GM23338 (cell line): Measurements from ENCODE around the gene NCL. TPM values are rescaled to one million over a fixed set of nuclear protein-coding genes. Genes with fewer than 3 reads are reported as not detected.

Source experiments
- ATAC-seq: fragments of 200-7000 bp; cut with Tn5 transposase; 3 replicates; pipeline ENCODE4 v1.9.1; 2020
- DNase-seq: peaks from one replicate; pipeline ENCODE4 v3.0.0-alpha.2; 2015; ENCODE audit warnings: low spot score
- H2AFZ ChIP-seq: fragments of 200-600 bp; sonication (generic); 2 replicates; pipeline ENCODE4 v1.8.0; 2016; ENCODE audit warnings: antibody characterized with exemption, mild to moderate bottlenecking, moderate library complexity
- H3F3A ChIP-seq: fragments of 200-600 bp; sonication (generic); replicated peaks from 2 replicates; pipeline ENCODE4 v1.8.0; 2017; ENCODE audit warnings: antibody characterized with exemption, mixed run types, low read depth
- H3K27ac ChIP-seq: fragments of 200-600 bp; sonication (generic); 2 replicates; pipeline ENCODE4 v1.6.1; 2016; ENCODE audit warnings: low read depth
- H3K27me3 ChIP-seq: fragments of 200-600 bp; sonication (generic); 2 replicates; pipeline ENCODE4 v1.8.0; 2016; ENCODE audit warnings: mild to moderate bottlenecking, mixed run types, moderate library complexity; ENCODE audit not compliant: insufficient read depth
- H3K36me3 ChIP-seq: fragments of 200-600 bp; sonication (generic); 2 replicates; pipeline ENCODE4 v1.8.0; 2016; ENCODE audit warnings: mild to moderate bottlenecking; ENCODE audit not compliant: insufficient read depth
- H3K4me1 ChIP-seq: fragments of 200-600 bp; sonication (generic); 2 replicates; pipeline ENCODE4 v1.8.0; 2016; ENCODE audit warnings: mild to moderate bottlenecking, moderate library complexity; ENCODE audit not compliant: insufficient read depth
- H3K4me2 ChIP-seq: fragments of 200-600 bp; sonication (generic); 2 replicates; pipeline ENCODE4 v1.7.1; 2017; ENCODE audit warnings: mixed run types
- H3K4me3 ChIP-seq: fragments of 200-600 bp; sonication (generic); 2 replicates; pipeline ENCODE4 v1.6.1; 2016; ENCODE audit warnings: mixed run types
- H3K79me2 ChIP-seq: fragments of 200-600 bp; sonication (generic); replicated peaks from 2 replicates; pipeline ENCODE4 v1.8.0; 2017; ENCODE audit warnings: mild to moderate bottlenecking; ENCODE audit not compliant: insufficient read depth
- H3K9me2 ChIP-seq: fragments of 200-600 bp; sonication (generic); 2 replicates; pipeline ENCODE4 v1.8.0; 2017; ENCODE audit not compliant: insufficient read depth
- H4K20me1 ChIP-seq: fragments of 200-600 bp; sonication (generic); replicated peaks from 2 replicates; pipeline ENCODE4 v1.8.0; 2017; ENCODE audit warnings: mild to moderate bottlenecking; ENCODE audit not compliant: insufficient read depth
- H3K27ac Mint-ChIP-seq: 2 replicates; pipeline ENCODE4 v1.8.0; 2020; ENCODE audit warnings: inconsistent platforms, mild to moderate bottlenecking, moderate library complexity, mixed read lengths
- H3K27me3 Mint-ChIP-seq: 3 replicates; pipeline ENCODE4 v1.8.0; 2022; ENCODE audit warnings: low read depth, mild to moderate bottlenecking, moderate library complexity, mixed read lengths, inconsistent platforms; ENCODE audit not compliant: insufficient read depth, poor library complexity
- H3K36me3 Mint-ChIP-seq: 3 replicates; pipeline ENCODE4 v1.8.0; 2021; ENCODE audit warnings: low read depth, mild to moderate bottlenecking, inconsistent platforms, moderate library complexity, mixed read lengths
- H3K4me1 Mint-ChIP-seq: 3 replicates; pipeline ENCODE4 v1.8.0; 2020; ENCODE audit warnings: mild to moderate bottlenecking, inconsistent platforms, mixed read lengths
- H3K4me3 Mint-ChIP-seq: 3 replicates; pipeline ENCODE4 v1.8.0; 2021; ENCODE audit warnings: moderate library complexity, mild to moderate bottlenecking, inconsistent platforms, mixed read lengths
- H3K9me3 Mint-ChIP-seq: 3 replicates; pipeline ENCODE4 v1.8.0; 2020; ENCODE audit warnings: moderate library complexity, mild to moderate bottlenecking, inconsistent platforms, mixed read lengths
- CREB1 ChIP-seq: fragments of 250-450 bp; sonication (Bioruptor Pico); IDR thresholded peaks from 2 replicates; pipeline ENCODE4 v1.5.0; 2020; ENCODE audit warnings: low read depth, mild to moderate bottlenecking, moderate library complexity
- CTCF ChIP-seq, 2 experiments: fragments of 200-600 bp in 1 of 2; sonication (generic) in 1 of 2; conservative IDR thresholded peaks; 2 replicates each; pipeline versions ENCODE4 v1.5.1 to v1.6.1; 2016 to 2017; ENCODE audit warnings: antibody characterized with exemption in 2 of 2, low read depth in 2 of 2, mild to moderate bottlenecking in 2 of 2, moderate library complexity in 1 of 2
- ETS1 ChIP-seq: IDR thresholded peaks from 2 replicates; pipeline ENCODE4 v1.6.1; 2016; ENCODE audit warnings: antibody characterized with exemption
- EZH2 ChIP-seq: fragments of 200-600 bp; sonication (generic); IDR thresholded peaks from one replicate; pipeline ENCODE4 v1.8.0; 2017; ENCODE audit warnings: antibody characterized with exemption, mild to moderate bottlenecking, low read depth; ENCODE audit not compliant: unreplicated experiment
- EZH2phosphoT487 ChIP-seq: fragments of 200-600 bp; sonication (generic); IDR thresholded peaks from one replicate; pipeline ENCODE4 v1.8.1; 2018; ENCODE audit warnings: antibody characterized with exemption; ENCODE audit not compliant: unreplicated experiment
- JUNB ChIP-seq: IDR thresholded peaks from one replicate; pipeline ENCODE4 v1.6.1; 2016; ENCODE audit warnings: antibody characterized with exemption; ENCODE audit not compliant: unreplicated experiment
- POLR2AphosphoS5 ChIP-seq: IDR thresholded peaks from 2 replicates; pipeline ENCODE4 v1.6.1; 2016; ENCODE audit warnings: antibody characterized with exemption, low read depth
- STAT1 ChIP-seq: IDR thresholded peaks from one replicate; pipeline ENCODE4 v1.6.1; 2016; ENCODE audit warnings: antibody characterized with exemption; ENCODE audit not compliant: unreplicated experiment
- ZNF114 ChIP-seq: fragments of 250-450 bp; sonication (Bioruptor Pico); IDR thresholded peaks from 2 replicates; pipeline ENCODE4 v1.5.0; 2020; ENCODE audit warnings: mild to moderate bottlenecking, moderate library complexity
- polyA plus RNA-seq: library from polyadenylated mRNA; unstranded; fragments of >200 nt; fragmentation: Nextera tagmentation; extraction: Ambion mirVana; gene quantifications from 2 replicates; pipeline ENCODE4 v1.2.1, GENCODE V29; 2016
- total RNA-seq: library from RNA; depleted of rRNA; stranded (reverse); fragments of >200 nt; shearing (Covaris generic); gene quantifications from 2 replicates; pipeline ENCODE4 v1.2.3, GENCODE V29; 2014
- TF ChIP-seq, protein P1 (sequence below): IDR thresholded peaks from one replicate; pipeline ENCODE4 v1.6.1; 2018; ENCODE audit warnings: antibody characterized with exemption; ENCODE audit not compliant: unreplicated experiment

Gene NCL
- total and polyA plus RNA-seq, 2 experiments from 2014 or later: 678 to 2,269 TPM

DNA sequence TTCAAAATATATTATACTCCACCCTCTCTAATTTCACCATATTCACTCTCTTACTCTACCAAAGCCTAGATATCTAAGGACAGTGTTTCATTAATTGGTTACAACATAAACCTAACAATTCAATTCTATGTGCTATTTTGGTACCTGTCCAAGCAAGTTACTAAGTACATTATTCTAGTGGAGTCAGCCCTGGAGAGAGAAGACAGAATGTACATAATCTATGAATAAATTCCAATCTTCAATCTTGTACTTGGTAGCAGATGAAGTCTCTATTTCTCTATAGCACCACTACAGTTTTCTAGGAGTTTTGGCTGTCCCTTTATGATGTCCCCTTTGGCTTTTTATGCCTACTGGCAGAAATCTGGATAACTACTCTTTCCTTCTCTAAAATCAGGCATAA, 38.3 kb upstream of the NCL start (continued):
- TF ChIP-seq CTCF (conservative IDR thresholded peaks at IDR 0.05; ENCODE audit: low read depth in 2 of 2): no peak
- TF ChIP-seq CREB1 (CRISPR knock-in tag): no peak
- TF ChIP-seq, protein P1, sequence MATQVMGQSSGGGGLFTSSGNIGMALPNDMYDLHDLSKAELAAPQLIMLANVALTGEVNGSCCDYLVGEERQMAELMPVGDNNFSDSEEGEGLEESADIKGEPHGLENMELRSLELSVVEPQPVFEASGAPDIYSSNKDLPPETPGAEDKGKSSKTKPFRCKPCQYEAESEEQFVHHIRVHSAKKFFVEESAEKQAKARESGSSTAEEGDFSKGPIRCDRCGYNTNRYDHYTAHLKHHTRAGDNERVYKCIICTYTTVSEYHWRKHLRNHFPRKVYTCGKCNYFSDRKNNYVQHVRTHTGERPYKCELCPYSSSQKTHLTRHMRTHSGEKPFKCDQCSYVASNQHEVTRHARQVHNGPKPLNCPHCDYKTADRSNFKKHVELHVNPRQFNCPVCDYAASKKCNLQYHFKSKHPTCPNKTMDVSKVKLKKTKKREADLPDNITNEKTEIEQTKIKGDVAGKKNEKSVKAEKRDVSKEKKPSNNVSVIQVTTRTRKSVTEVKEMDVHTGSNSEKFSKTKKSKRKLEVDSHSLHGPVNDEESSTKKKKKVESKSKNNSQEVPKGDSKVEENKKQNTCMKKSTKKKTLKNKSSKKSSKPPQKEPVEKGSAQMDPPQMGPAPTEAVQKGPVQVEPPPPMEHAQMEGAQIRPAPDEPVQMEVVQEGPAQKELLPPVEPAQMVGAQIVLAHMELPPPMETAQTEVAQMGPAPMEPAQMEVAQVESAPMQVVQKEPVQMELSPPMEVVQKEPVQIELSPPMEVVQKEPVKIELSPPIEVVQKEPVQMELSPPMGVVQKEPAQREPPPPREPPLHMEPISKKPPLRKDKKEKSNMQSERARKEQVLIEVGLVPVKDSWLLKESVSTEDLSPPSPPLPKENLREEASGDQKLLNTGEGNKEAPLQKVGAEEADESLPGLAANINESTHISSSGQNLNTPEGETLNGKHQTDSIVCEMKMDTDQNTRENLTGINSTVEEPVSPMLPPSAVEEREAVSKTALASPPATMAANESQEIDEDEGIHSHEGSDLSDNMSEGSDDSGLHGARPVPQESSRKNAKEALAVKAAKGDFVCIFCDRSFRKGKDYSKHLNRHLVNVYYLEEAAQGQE: no peak
- TF ChIP-seq EZH2: no peak
- no peak for TF ChIP-seq EZH2phosphoT487
- TF ChIP-seq POLR2AphosphoS5: no peak

DNA sequence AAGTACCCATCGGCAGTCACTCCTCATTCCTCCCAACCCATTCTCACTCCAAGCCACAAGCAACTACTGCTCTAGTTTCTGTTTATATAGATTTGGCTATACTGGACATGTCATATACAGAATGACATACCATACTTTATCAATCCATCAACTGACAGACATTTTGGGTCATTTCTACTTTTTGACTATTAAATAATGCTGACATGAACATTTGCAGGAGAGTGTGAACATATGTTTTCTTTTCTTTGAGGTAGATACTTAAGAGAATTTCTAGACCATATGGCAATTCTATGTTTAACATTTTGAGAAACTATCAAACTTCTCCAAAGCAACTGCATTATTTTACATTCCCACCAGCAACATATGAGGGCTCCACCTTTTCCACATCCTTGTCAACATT, 33.4 kb upstream of the NCL start:
- H3K9me3 Mint-ChIP-seq: no peaks in the 10 kb centered on the region
- H3K27me3 Mint-ChIP-seq: peaks cover 3% of the 10 kb centered on the region
- TF ChIP-seq ETS1 (no peak), CREB1 (CRISPR knock-in tag) (no peak), STAT1 (no peak), JUNB (no peak), CTCF (conservative IDR thresholded peaks at IDR 0.05; ENCODE audit: low read depth in 2 of 2) (no peak), ZNF114 (CRISPR knock-in tag) (no peak), EZH2 (no peak)
- TF ChIP-seq, protein P1: no peak
- H3K4me3 ChIP-seq: no peak overlapping the region
- no peaks in the 10 kb centered on the region for H3K4me1 ChIP-seq
- no peak overlapping the region for H2AFZ ChIP-seq
- DNase-seq (no peak), ATAC-seq (no peak)
- peaks cover 4% of the 10 kb centered on the region; the same call in 1 of the 3 replicates for H3K4me1 Mint-ChIP-seq
- H3K27ac ChIP-seq: no peak overlapping the region
- no peaks in the 10 kb centered on the region; the same call in 2 of the 3 replicates for H3K36me3 Mint-ChIP-seq
- no peaks in the 10 kb centered on the region for H3F3A ChIP-seq
- H4K20me1 ChIP-seq: no peaks in the 10 kb centered on the region
- no peak overlapping the region for H3K27ac Mint-ChIP-seq
- no peaks in the 10 kb centered on the region for H3K36me3 ChIP-seq
- H3K27me3 ChIP-seq: no peaks in the 10 kb centered on the region
- no peaks in the 10 kb centered on the region for H3K79me2 ChIP-seq
- H3K4me2 ChIP-seq: no peak overlapping the region
- no peak overlapping the region for H3K4me3 Mint-ChIP-seq
- H3K9me2 ChIP-seq: no peaks in the 10 kb centered on the region
